ENCODE measurements around the gene ICA1. TPM values are rescaled to one million over a fixed set of nuclear protein-coding genes. Genes with fewer than 3 reads are reported as not detected.

Gene ICA1
- total and polyA plus RNA-seq, 2 of the 4 experiments (the other 2 are of a cell fraction): not detected

DNA sequence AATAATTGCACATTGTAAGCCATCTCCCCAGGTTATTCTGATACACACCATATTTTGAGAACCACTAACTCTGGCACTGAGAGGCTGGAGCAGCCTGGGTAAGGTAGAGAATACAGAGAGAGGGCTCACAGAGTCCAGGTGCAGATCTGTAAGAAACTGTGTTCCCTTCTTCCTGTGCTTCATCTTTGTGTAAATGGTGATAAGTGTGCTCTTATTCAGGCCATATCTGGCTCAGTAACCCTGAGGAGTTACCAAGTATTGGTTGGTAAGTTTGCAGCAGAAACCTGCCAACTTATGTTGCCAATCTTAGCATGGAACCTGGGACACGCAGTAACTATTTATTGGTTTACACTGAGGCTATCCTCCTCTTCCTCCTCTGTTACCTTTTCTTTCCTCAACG lies 16.2 kb upstream of the ICA1 start:
- intact Hi-C loops (cut with micrococcal nuclease) (no loop called here), dilution Hi-C loops (cut with HindIII; ENCODE audit: low sequenced_read_pairs, unreplicated experiment) (no loop called here), in situ Hi-C loops (cut with MboI; ENCODE audit: low sequenced_read_pairs) (no loop called here)
- no peak for TF ChIP-seq BHLHE40 (IDR thresholded peaks at IDR 0.05; ENCODE audit: low read depth, low read length)
- TF ChIP-seq MAZ (IDR thresholded peaks at IDR 0.05; ENCODE audit: borderline replicate concordance, low read depth, low read length): no peak
- TF ChIP-seq FOS (IDR thresholded peaks at IDR 0.05; ENCODE audit: low read depth, low read length): no peak
- no peak for TF ChIP-seq POLR2A (IDR thresholded peaks at IDR 0.05; ENCODE audit: low read depth, low read length)
- no peak for TF ChIP-seq RFX5 (IDR thresholded peaks at IDR 0.05; ENCODE audit: low read depth, low read length)
- TF ChIP-seq RAD21 (IDR thresholded peaks at IDR 0.05; ENCODE audit: low read length): no peak
- TF ChIP-seq MAFK (IDR thresholded peaks at IDR 0.05; ENCODE audit: low read depth, low read length): no peak
- TF ChIP-seq CHD1 (IDR thresholded peaks at IDR 0.05; ENCODE audit: low read depth, low read length): no peak
- no peak for TF ChIP-seq CEBPB (IDR thresholded peaks at IDR 0.05; ENCODE audit: low read depth, low read length)
- no peak for TF ChIP-seq RCOR1 (IDR thresholded peaks at IDR 0.05; ENCODE audit: insufficient replicate concordance, low read length)
- no peak for TF ChIP-seq MXI1 (IDR thresholded peaks at IDR 0.05; ENCODE audit: borderline replicate concordance, low read depth, low read length)
- no peak for TF ChIP-seq NFE2L2 (IDR thresholded peaks at IDR 0.05; ENCODE audit: low read depth, low read length)
- no peak for TF ChIP-seq SMC3 (IDR thresholded peaks at IDR 0.05; ENCODE audit: low read depth, low read length)
- TF ChIP-seq, protein P1, sequence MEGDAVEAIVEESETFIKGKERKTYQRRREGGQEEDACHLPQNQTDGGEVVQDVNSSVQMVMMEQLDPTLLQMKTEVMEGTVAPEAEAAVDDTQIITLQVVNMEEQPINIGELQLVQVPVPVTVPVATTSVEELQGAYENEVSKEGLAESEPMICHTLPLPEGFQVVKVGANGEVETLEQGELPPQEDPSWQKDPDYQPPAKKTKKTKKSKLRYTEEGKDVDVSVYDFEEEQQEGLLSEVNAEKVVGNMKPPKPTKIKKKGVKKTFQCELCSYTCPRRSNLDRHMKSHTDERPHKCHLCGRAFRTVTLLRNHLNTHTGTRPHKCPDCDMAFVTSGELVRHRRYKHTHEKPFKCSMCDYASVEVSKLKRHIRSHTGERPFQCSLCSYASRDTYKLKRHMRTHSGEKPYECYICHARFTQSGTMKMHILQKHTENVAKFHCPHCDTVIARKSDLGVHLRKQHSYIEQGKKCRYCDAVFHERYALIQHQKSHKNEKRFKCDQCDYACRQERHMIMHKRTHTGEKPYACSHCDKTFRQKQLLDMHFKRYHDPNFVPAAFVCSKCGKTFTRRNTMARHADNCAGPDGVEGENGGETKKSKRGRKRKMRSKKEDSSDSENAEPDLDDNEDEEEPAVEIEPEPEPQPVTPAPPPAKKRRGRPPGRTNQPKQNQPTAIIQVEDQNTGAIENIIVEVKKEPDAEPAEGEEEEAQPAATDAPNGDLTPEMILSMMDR (conservative IDR thresholded peaks at IDR 0.05; ENCODE audit: low read depth, low read length): no peak
- TF ChIP-seq, protein P2, sequence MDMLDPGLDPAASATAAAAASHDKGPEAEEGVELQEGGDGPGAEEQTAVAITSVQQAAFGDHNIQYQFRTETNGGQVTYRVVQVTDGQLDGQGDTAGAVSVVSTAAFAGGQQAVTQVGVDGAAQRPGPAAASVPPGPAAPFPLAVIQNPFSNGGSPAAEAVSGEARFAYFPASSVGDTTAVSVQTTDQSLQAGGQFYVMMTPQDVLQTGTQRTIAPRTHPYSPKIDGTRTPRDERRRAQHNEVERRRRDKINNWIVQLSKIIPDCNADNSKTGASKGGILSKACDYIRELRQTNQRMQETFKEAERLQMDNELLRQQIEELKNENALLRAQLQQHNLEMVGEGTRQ (IDR thresholded peaks at IDR 0.05; ENCODE audit: low read depth, low read length): no peak
- TF ChIP-seq, protein P3, sequence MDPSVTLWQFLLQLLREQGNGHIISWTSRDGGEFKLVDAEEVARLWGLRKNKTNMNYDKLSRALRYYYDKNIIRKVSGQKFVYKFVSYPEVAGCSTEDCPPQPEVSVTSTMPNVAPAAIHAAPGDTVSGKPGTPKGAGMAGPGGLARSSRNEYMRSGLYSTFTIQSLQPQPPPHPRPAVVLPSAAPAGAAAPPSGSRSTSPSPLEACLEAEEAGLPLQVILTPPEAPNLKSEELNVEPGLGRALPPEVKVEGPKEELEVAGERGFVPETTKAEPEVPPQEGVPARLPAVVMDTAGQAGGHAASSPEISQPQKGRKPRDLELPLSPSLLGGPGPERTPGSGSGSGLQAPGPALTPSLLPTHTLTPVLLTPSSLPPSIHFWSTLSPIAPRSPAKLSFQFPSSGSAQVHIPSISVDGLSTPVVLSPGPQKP (IDR thresholded peaks at IDR 0.05; ENCODE audit: borderline replicate concordance, low read depth, low read length): no peak
- Histone ChIP-seq H2BK5ac (ENCODE audit: low read depth, low read length, poor library complexity, severe bottlenecking) (no peak overlapping the region), H3K4ac (ENCODE audit: low read depth, low read length) (no peak overlapping the region), H3K9me3 (ENCODE audit: control insufficient read depth, insufficient read depth, low read length) (no peaks in the 10 kb centered on the region; the same call in 1 of the 2 replicates), H2AK5ac (ENCODE audit: low read depth, low read length) (no peak overlapping the region), H3K4me1 (ENCODE audit: control insufficient read depth, insufficient read depth, low read length) (no peaks in the 10 kb centered on the region), H3K14ac (replicated peaks; ENCODE audit: low read depth, low read length) (no peak overlapping the region), H3K9ac (ENCODE audit: low read depth, low read length) (no peak overlapping the region), H2BK120ac (ENCODE audit: low read depth, low read length) (no peak overlapping the region), H2BK15ac (ENCODE audit: low read depth, low read length) (no peak overlapping the region), H3K23ac (ENCODE audit: low read depth, low read length) (no peak overlapping the region), H3K4me2 (ENCODE audit: low read depth, low read length) (no peak overlapping the region), H3K27me3 (ENCODE audit: control insufficient read depth, insufficient read depth, low read length) (no peaks in the 10 kb centered on the region), H3K27ac (ENCODE audit: insufficient read depth, low read length) (no peak overlapping the region), H3K9me1 (ENCODE audit: insufficient read depth, low read length) (no peaks in the 10 kb centered on the region), H3K56ac (ENCODE audit: extremely low read depth, insufficient read depth, low read length) (no peak overlapping the region), H4K20me1 (ENCODE audit: insufficient read depth, low read length) (no peaks in the 10 kb centered on the region), H3K18ac (ENCODE audit: low read depth, low read length) (no peak overlapping the region), H2BK20ac (ENCODE audit: low read depth, low read length) (no peak overlapping the region), H4K8ac (ENCODE audit: low read depth in 2 of 2, low read length in 2 of 2) (no peak overlapping the region), H2AFZ (replicated peaks; ENCODE audit: low read length, poor library complexity) (no peak overlapping the region), H3K4me3 (ENCODE audit: insufficient read depth, low read depth, low read length) (no peak overlapping the region), H4K5ac (ENCODE audit: low read depth, low read length) (no peak overlapping the region), H3K79me1 (ENCODE audit: low read depth in 1 of 2, low read length in 2 of 2) (no peaks in the 10 kb centered on the region), H2AK9ac (replicated peaks; ENCODE audit: low read depth, low read length, poor library complexity) (no peak overlapping the region), H3K36me3 (ENCODE audit: control insufficient read depth, insufficient read depth, low read length) (no peaks in the 10 kb centered on the region), H4K91ac (ENCODE audit: insufficient read depth, low read depth, low read length) (no peak overlapping the region)
- ATAC-seq (ENCODE audit: low read depth) (no peak), DNase-seq (no peak)
- POLR2A ChIA-PET (ENCODE audit: unreplicated experiment): no interaction called here
- CTCF ChIA-PET: no interaction called here
- BruUV-seq (replicated peaks): no TSS peak
- WGBS, 2 experiments (ENCODE audit: extremely low coverage in 2 of 2, insufficient read length in 1 of 2): no CpG with 5 or more reads among the region's 2 CpGs

Data from IMR-90 (cell line).